Left renal cortex interstitium (tissue), 4 donors: ENCODE measurements around the gene COL26A1. TPM values are rescaled to one million over a fixed set of nuclear protein-coding genes. Genes with fewer than 3 reads are reported as not detected.
A peak's percentile ranks its signal among the peaks of the same experiment; 100 is the strongest.
"Not testable (repeated sequence)": the region's sequence is repeated elsewhere in the genome, so short reads cannot be mapped to it uniquely, and the experiment has no call there.

ENCODE experiments used
- DNase-seq, 4 donors: peaks; one replicate each; pipeline ENCODE4 v3.0.0-alpha.2; 2013; ENCODE audit warnings: low read depth in 4 of 4, low spot score in 2 of 4, missing footprints in 1 of 4
- polyA plus RNA-seq, 4 donors: library from polyadenylated mRNA; unstranded; fragments of 120-200 nt; gene quantifications; one replicate each; pipeline ENCODE4 v1.2.1, GENCODE V29; 2013; ENCODE audit not compliant: insufficient read length in 4 of 4

Gene COL26A1
- polyA plus RNA-seq, 4 donors = 23.1 to 36.3 (median 29.9) TPM

- DNase-seq = peak in 1 of 4 donors; percentile 48
These were observed 73.6 kb downstream of the COL26A1 start for GRCh38 chr7:101436221-101436735.

GRCh38 chr7:101436857-101437576 lies 74.3 kb downstream of the COL26A1 start:
- no peak for DNase-seq

- DNase-seq = no peak
These were observed 79.2 kb downstream of the COL26A1 start for GRCh38 chr7:101441890-101442289.

- no peak for DNase-seq
These were observed 79.9 kb downstream of the COL26A1 start for GRCh38 chr7:101442426-101443070.

GRCh38 chr7:101450064-101450463 lies 87.4 kb downstream of the COL26A1 start:
- DNase-seq = no peak

- no peak for DNase-seq
These were observed 90.9 kb downstream of the COL26A1 start for GRCh38 chr7:101453617-101454016.

GRCh38 chr7:101457001-101457750 lies 94.5 kb downstream of the COL26A1 start:
- DNase-seq = no peak

GRCh38 chr7:101465131-101465530 lies 102.5 kb downstream of the COL26A1 start:
- no peak for DNase-seq

- DNase-seq = no peak
These were observed 103.0 kb downstream of the COL26A1 start for GRCh38 chr7:101465576-101466196.

GRCh38 chr7:101466871-101467270 lies 104.2 kb downstream of the COL26A1 start:
- no peak for DNase-seq

GRCh38 chr7:101468546-101469275 lies 106.0 kb downstream of the COL26A1 start:
- DNase-seq = no peak

- DNase-seq = no peak
These were observed 108.2 kb downstream of the COL26A1 start for GRCh38 chr7:101470668-101471487.

GRCh38 chr7:101474178-101474577 lies 111.5 kb downstream of the COL26A1 start:
- DNase-seq = no peak

GRCh38 chr7:101475691-101476090 lies 113.0 kb downstream of the COL26A1 start:
- not testable (repeated sequence) for DNase-seq

GRCh38 chr7:101479217-101479616 lies 116.5 kb downstream of the COL26A1 start:
- DNase-seq = no peak

- not testable (repeated sequence) for DNase-seq
These were observed 123.4 kb downstream of the COL26A1 start for GRCh38 chr7:101486056-101486432.

- DNase-seq = peak in 1 of 4 donors; percentile 60
These were observed 123.9 kb downstream of the COL26A1 start for GRCh38 chr7:101486433-101487104.

GRCh38 chr7:101487105-101487458 lies 124.4 kb downstream of the COL26A1 start:
- DNase-seq = no peak

- DNase-seq = no peak
These were observed 125.1 kb downstream of the COL26A1 start for GRCh38 chr7:101487753-101488152.
